PC-3 (cell line): ENCODE measurements around the gene NUDCD2. TPM values are rescaled to one million over a fixed set of nuclear protein-coding genes. Genes with fewer than 3 reads are reported as not detected.
A peak's percentile ranks its signal among the peaks of the same experiment; 100 is the strongest.

ENCODE experiments used
- ATAC-seq: fragments of 200-7000 bp; cut with Tn5 transposase; 2 replicates; pipeline ENCODE4 v1.9.1; 2020; ENCODE audit warnings: mild to moderate bottlenecking, moderate library complexity
- BruUV-seq: library from RNA; stranded (reverse); fragments of 400-500 nt; replicated peaks from 2 replicates; lab custom pipeline; 2021; lab: Mats Ljungman, UMichigan
- CTCF ChIA-PET: fragments of 300-600 bp; sonication (Branson Sonifier 250); formaldehyde crosslinking; loops from one replicate; lab custom pipeline; 2022; ENCODE audit warnings: antibody characterized with exemption; lab: Charles Lee
- POLR2A ChIA-PET: fragments of 300-600 bp; sonication (Branson Sonifier 250); formaldehyde crosslinking; loops from one replicate; lab custom pipeline; 2022; ENCODE audit warnings: antibody characterized with exemption; ENCODE audit not compliant: unreplicated experiment; lab: Charles Lee
- DNase-seq: peaks from one replicate; pipeline ENCODE4 v3.0.0-alpha.2; 2015
- H2AFZ ChIP-seq: fragments of 300-600 bp; sonication (generic); 2 replicates; pipeline ENCODE4 v1.6.0; 2016; ENCODE audit warnings: antibody characterized with exemption, low read length
- H3F3A ChIP-seq: fragments of 300-600 bp; sonication (generic); one replicate; pipeline ENCODE4 v1.6.0; 2017; ENCODE audit warnings: antibody characterized with exemption, low read length, control low read depth, mild to moderate bottlenecking; ENCODE audit not compliant: unreplicated experiment
- H3K27ac ChIP-seq: fragments of 300-600 bp; sonication (generic); 2 replicates; pipeline ENCODE4 v1.5.1; 2016; ENCODE audit warnings: mild to moderate bottlenecking, low read length
- H3K27me3 ChIP-seq: fragments of 300-600 bp; sonication (generic); 2 replicates; pipeline ENCODE4 v1.6.1; 2016; ENCODE audit warnings: low read length, mixed read lengths
- H3K36me3 ChIP-seq: fragments of 300-600 bp; sonication (generic); 2 replicates; pipeline ENCODE4 v1.6.1; 2016; ENCODE audit warnings: low read depth, mixed run types, low read length, mixed read lengths
- H3K4me1 ChIP-seq: fragments of 300-600 bp; sonication (generic); 2 replicates; pipeline ENCODE4 v1.5.1; 2016; ENCODE audit warnings: low read length; ENCODE audit not compliant: insufficient read depth
- H3K4me2 ChIP-seq: fragments of 300-600 bp; sonication (generic); 2 replicates; pipeline ENCODE4 v1.6.0; 2016; ENCODE audit warnings: low read length
- H3K4me3 ChIP-seq: fragments of 300-600 bp; sonication (generic); 2 replicates; pipeline ENCODE4 v1.5.1; 2016; ENCODE audit warnings: mild to moderate bottlenecking, low read length, mixed read lengths
- H3K79me2 ChIP-seq: fragments of 300-600 bp; sonication (generic); 2 replicates; pipeline ENCODE4 v1.6.1; 2017; ENCODE audit warnings: low read length, mixed read lengths
- H3K9ac ChIP-seq: fragments of 300-600 bp; sonication (generic); 2 replicates; pipeline ENCODE4 v1.6.0; 2016; ENCODE audit warnings: mild to moderate bottlenecking, low read length
- H3K9me2 ChIP-seq: fragments of 300-600 bp; sonication (generic); replicated peaks from 2 replicates; pipeline ENCODE4 v1.6.1; 2016; ENCODE audit warnings: mixed run types, low read length, mixed read lengths
- H3K9me3 ChIP-seq: fragments of 300-600 bp; sonication (generic); 2 replicates; pipeline ENCODE4 v1.6.1; 2016; ENCODE audit warnings: low read length, mixed read lengths
- H4K20me1 ChIP-seq: fragments of 300-600 bp; sonication (generic); 2 replicates; pipeline ENCODE4 v1.6.1; 2016; ENCODE audit warnings: low read length, mixed read lengths
- CTCF ChIP-seq: fragments of 300-600 bp; sonication (generic); conservative IDR thresholded peaks from 2 replicates; pipeline ENCODE4 v1.5.1; 2017; ENCODE audit warnings: antibody characterized with exemption, low read depth, mild to moderate bottlenecking, low read length
- EZH2 ChIP-seq: fragments of 300-600 bp; sonication (generic); IDR thresholded peaks from one replicate; pipeline ENCODE4 v1.6.1; 2017; ENCODE audit warnings: antibody characterized with exemption, mild to moderate bottlenecking, low read length; ENCODE audit not compliant: unreplicated experiment
- EZH2phosphoT487 ChIP-seq: fragments of 300-600 bp; sonication (generic); IDR thresholded peaks from 2 replicates; pipeline ENCODE4 v1.6.1; 2018; ENCODE audit warnings: mild to moderate bottlenecking, antibody characterized with exemption, low read length, borderline replicate concordance
- intact Hi-C: fragments of 100-400 bp; cut with micrococcal nuclease; formaldehyde crosslinking; loops from 2 replicates; pipeline ENCODE4 v1.9.0; 2023
- total RNA-seq: library from RNA; depleted of rRNA; stranded (reverse); fragments of >200 nt; gene quantifications from 2 replicates; pipeline ENCODE4 v1.2.3, GENCODE V29; 2014

NUDCD2 gene
- total RNA-seq, 1 experiment from 2014 or later = 31.2 TPM

- Histone ChIP-seq H3K4me2 (0 out of 2 replicates have a peak overlapping the region, but pooled peaks have one; percentile 29), H3K27me3 (no peaks in the 10 kb centered on the region), H3K36me3 (no peaks in the 10 kb centered on the region), H3K79me2 (no peaks in the 10 kb centered on the region), H4K20me1 (no peaks in the 10 kb centered on the region), H3K4me3 (no peak overlapping the region), H3F3A (no peaks in the 10 kb centered on the region), H2AFZ (peak overlapping the region; percentile 47), H3K27ac (no peak overlapping the region), H3K9me3 (no peaks in the 10 kb centered on the region), H3K9me2 (no peaks in the 10 kb centered on the region), H3K4me1 (peaks cover 14% of the 10 kb centered on the region), H3K9ac (no peak overlapping the region)
- CTCF ChIA-PET = interaction anchor here (0.9 to 1.4 kb wide), 3 partner anchors 103 to 1200 kb away, joined by 3 to 14 read pairs (median 6); no protein-coding TSS in a partner anchor
- intact Hi-C loops = loop anchor here (2.0 to 10.0 kb wide), 4 partner anchors 103 to 1867 kb away; no protein-coding TSS in a partner anchor
- no peak for ATAC-seq
- POLR2A ChIA-PET = no interaction called here
- BruUV-seq = no TSS peak
- TF ChIP-seq EZH2 (no peak), EZH2phosphoT487 (no peak), CTCF (no peak)
- peak; percentile 40 for DNase-seq
These were observed 50.5 kb downstream of the NUDCD2 start for GRCh38 chr5:163409384-163409783.

- Histone ChIP-seq H4K20me1 (no peaks in the 10 kb centered on the region), H3K27ac (no peak overlapping the region), H3K79me2 (no peaks in the 10 kb centered on the region), H3F3A (no peaks in the 10 kb centered on the region), H3K4me1 (peaks cover 14% of the 10 kb centered on the region), H3K4me2 (peak overlapping the region; percentile 68), H3K36me3 (no peaks in the 10 kb centered on the region), H3K27me3 (no peaks in the 10 kb centered on the region), H2AFZ (peak overlapping the region; percentile 32), H3K4me3 (peak overlapping the region; percentile 39; the same call in 1 of the 2 replicates), H3K9me3 (no peaks in the 10 kb centered on the region), H3K9me2 (no peaks in the 10 kb centered on the region), H3K9ac (no peak overlapping the region)
- DNase-seq (peak; percentile 71), ATAC-seq (peak; percentile 76)
- ChIA-PET POLR2A (interaction anchor here (0.7 kb wide), 1 partner anchor 52 kb away, joined by 5 read pairs; the partner anchor contains the start of gene NUDCD2), CTCF (interaction anchor here (0.8 to 1.4 kb wide), 4 partner anchors 61 to 1199 kb away, joined by 3 to 14 read pairs (median 6); no protein-coding TSS in a partner anchor)
- intact Hi-C loops = loop anchor here (1.0 to 10.0 kb wide), 7 partner anchors 61 to 1866 kb away; no protein-coding TSS in a partner anchor
- TF ChIP-seq EZH2 (no peak), CTCF (peak; percentile 98)
- BruUV-seq = no TSS peak
These were observed 51.5 kb downstream of the NUDCD2 start for GRCh38 chr5:163408311-163408923.
